ENCODE data around the gene CISTR. TPM values are rescaled to one million over a fixed set of nuclear protein-coding genes. Genes with fewer than 3 reads are reported as not detected.
"Not testable (repeated sequence)": the region's sequence is repeated elsewhere in the genome, so short reads cannot be mapped to it uniquely, and the experiment has no call there.

CISTR gene
- total RNA-seq, 1 experiment from 2014 or later, result not detected

DNA sequence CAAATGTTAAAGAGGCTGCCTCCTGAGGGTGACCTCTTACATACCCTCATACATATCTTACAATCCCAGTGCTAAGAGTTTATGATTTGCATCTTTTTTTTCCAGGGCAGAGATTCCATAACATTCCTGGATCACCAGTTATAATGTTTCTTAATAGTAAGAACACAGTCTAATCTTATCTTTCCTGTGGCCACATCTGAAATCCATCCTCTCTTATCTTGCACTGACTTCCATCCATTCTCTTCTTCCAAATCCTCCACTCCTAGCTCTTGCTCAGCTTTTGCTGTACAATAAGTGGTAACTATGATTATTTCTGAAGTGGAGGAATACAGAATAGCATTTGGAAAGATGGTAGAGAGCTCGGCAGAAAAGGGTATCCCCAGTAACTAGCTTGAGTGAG is 30.8 kb downstream of the CISTR start:
- DNase-seq (ENCODE audit: low read depth), result no peak

DNA sequence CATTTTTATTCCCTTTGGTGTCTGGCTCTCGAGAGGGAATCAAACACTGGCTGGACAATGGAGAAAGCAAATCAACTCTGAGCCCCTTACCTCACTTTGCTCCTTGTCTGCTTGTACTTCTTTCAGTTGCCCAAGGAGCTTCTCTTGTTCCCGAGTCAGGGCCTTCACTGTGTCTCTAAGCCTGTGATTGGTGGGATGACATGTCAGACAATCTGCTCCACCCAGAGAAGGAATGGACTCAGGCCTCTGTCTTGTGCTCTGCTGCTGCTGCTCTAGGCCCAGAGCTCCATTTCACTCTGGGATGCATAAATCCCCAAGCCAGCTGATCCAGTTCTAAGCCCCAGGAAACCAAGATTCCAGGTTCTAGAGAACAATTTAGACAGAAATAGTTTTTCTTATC is 32.1 kb downstream of the CISTR start:
- no peak for DNase-seq (ENCODE audit: low read depth)

DNA sequence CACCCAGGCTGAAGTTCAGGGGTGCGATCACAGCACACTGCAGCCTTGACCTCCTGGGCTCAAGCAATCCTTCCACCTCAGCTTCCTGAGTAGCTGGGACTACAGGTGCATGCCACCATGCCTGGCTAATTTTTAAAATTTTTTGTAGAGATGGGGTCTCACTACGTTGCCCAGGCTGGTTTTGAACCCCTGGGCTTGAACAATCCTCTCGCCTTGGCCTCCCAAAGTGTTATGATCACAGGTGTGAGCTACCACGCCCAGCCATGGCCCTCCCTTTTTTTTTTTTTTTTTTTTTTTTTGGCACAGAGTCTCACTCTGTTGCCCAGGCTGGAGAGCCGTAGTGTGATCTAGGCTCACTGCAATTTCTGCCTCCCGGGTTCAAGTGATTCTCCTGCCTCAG is 33.2 kb downstream of the CISTR start:
- not testable (repeated sequence) for DNase-seq (ENCODE audit: low read depth)

DNA sequence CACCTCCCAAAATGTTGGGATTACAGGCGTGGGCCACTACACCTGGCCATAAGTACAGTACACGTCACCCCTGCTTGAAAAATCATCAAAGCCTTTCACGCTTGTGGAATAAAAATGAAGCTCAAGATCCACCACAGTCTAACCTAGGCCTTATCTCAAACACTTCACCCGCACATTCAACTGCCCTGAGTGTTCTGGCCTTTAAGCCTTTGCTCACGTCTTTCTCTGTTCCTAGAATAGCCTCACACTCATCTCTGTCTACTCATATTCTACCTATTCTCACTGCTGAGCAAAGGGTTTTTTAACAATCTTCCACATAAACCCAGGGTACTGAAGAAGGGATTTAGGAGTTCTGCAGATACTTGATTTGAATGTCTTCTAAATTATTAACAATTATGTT is 34.5 kb downstream of the CISTR start:
- DNase-seq (ENCODE audit: low read depth), result no peak

- no peak for DNase-seq (ENCODE audit: low read depth)
Observed at GRCh38 chr12:53714004-53714403, 37.8 kb downstream of the CISTR start.

DNA sequence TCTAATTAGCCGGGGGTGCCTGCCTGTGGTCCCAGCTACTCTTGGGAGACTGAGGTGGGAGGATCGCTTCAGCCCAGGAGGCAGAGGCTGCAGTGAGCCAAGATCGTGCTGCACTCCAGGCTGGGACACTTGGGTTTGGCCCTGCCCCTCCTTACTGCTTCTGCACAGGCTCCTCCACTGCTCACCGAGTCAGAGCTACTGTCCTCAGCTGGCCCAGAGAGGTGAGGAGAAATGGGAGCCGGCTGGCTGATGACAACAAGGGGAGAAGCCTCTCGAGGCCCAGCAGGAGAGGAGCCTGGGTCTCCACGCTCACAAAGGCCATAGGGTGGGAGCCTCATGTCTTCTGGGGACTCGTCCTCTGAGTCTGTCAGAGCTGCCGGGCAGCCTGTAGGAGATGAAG is 38.3 kb downstream of the CISTR start:
- DNase-seq (ENCODE audit: low read depth), result no peak

GRCh38 chr12:53712059-53712643 is 39.6 kb downstream of the CISTR start:
- DNase-seq (ENCODE audit: low read depth), result no peak

DNA sequence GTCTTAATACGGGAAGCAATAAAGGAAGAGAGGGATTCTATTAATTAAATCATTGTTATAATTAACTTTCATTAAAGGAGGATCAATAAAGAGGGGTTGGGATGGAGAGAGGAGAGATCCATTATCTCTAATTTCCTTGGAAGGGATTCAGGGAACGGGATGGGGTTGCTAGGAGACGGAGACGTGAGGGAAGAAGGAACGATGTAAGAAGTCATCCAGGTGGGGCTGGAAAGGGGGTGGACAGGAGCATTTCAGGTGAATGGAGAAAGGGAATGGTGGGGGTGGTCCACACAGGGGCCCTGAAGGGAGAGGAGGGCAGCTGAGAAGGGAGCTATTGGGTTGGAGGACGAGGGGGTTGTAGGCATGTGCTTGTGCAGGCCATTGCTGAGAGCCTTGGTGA is 41.7 kb downstream of the CISTR start:
- DNase-seq (ENCODE audit: low read depth), result no peak

DNA sequence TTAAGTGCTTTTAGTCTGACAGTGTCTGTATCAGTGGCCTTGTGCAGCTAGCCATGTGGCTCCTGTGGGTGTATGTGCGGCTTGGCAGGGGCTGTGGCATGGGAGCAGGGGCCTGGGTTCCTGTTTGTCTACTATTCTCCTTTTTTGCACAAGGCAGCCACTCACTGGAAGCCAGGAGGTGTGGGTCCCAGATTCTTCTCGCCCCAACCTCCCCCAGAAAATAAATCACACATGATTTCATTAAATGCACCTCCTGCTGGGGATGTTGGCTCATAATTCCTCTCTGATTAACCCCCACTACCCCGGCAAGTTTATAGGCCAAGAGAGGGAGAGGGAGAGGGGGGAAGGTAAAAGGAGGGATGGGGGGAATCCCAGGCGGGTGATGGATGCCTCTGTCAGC is 42.1 kb downstream of the CISTR start:
- DNase-seq (ENCODE audit: low read depth), result no peak

DNA sequence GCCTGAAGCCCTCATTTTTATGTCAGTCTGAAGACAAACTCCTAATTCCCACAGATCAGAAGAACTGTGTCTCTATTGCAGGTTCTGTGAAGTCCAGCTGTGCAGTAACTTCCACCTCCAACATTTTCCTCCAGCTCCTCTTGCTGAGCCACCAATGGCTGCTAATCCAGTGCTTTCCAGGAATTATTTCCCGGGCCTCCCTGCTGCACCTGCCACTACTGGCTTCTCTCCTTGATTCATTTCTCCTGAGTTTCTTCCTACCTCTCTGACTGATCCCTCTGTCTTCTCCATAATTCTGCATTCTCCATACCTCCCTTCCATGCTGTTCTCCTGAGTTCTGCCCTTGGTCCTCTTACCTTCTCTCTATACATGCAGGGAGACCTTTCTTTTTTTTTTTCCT is 45.7 kb downstream of the CISTR start:
- no peak for DNase-seq (ENCODE audit: low read depth)

DNA sequence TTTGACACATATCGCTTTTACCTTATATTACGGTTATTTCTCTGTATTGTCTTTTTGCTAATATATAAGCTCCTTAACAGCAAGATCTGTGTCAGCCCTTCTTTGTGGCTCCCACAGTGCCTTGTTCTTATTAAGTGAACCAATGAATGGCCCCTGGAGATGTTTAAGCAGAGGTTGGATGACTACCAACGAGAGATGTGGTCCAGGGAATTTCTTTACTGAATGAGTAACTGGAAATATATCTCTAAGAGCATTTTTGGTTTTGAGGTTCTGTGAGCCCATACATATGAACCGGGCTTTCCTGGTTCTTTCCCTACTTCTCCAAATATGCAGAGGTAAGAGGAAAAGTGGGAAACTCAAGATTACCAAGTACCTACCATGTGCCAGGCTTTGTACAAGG is 48.0 kb downstream of the CISTR start:
- DNase-seq (ENCODE audit: low read depth), result no peak

GRCh38 chr12:53701518-53702264 is 50.1 kb downstream of the CISTR start:
- peak; percentile 68 for DNase-seq (ENCODE audit: low read depth)

- no peak for DNase-seq (ENCODE audit: low read depth)
Observed at GRCh38 chr12:53700567-53700966, 51.2 kb downstream of the CISTR start.

- no peak for DNase-seq (ENCODE audit: low read depth)
Observed at GRCh38 chr12:53699678-53700025, 52.1 kb downstream of the CISTR start.

GRCh38 chr12:53698948-53699677 is 52.7 kb downstream of the CISTR start:
- DNase-seq (ENCODE audit: low read depth), result no peak

GRCh38 chr12:53696655-53697331 is 55.0 kb downstream of the CISTR start:
- no peak for DNase-seq (ENCODE audit: low read depth)

Other genes with a start within 250 kb of the CISTR start
- gene NPFF, start 244.5 kb downstream of the CISTR start, total RNA-seq (2014; rRNA removed; shearing (Covaris generic)), result not detected in 2 replicates
- 3.7 and 8.5 TPM in 2 replicates for gene ATF7, start 125.6 kb downstream of the CISTR start, total RNA-seq (2014; rRNA removed; shearing (Covaris generic))
- gene ATP5MC2, start 75.9 kb downstream of the CISTR start, total RNA-seq (2014; rRNA removed; shearing (Covaris generic)), result 390 and 472 TPM in 2 replicates
- gene CALCOCO1, start 24.5 kb downstream of the CISTR start, total RNA-seq (2014; rRNA removed; shearing (Covaris generic)), result 17.0 and 24.6 TPM in 2 replicates
- gene HOXC13, start 186.9 kb upstream of the CISTR start, total RNA-seq (2014; rRNA removed; shearing (Covaris generic)), result 6.6 and 6.9 TPM in 2 replicates
- gene HOXC12, start 202.9 kb upstream of the CISTR start, total RNA-seq (2014; rRNA removed; shearing (Covaris generic)), result not detected in 2 replicates
- not detected in 2 replicates for gene HOXC11, start 221.1 kb upstream of the CISTR start, total RNA-seq (2014; rRNA removed; shearing (Covaris generic))
- 0.88 TPM in 1 of 2 replicates, not detected in the other for gene HOTAIR, start 223.0 kb upstream of the CISTR start, total RNA-seq (2014; rRNA removed; shearing (Covaris generic))
- 2.7 and 3.8 TPM in 2 replicates for gene HOXC10, start 233.2 kb upstream of the CISTR start, total RNA-seq (2014; rRNA removed; shearing (Covaris generic))
- gene HOXC9, start 248.2 kb upstream of the CISTR start, total RNA-seq (2014; rRNA removed; shearing (Covaris generic)), result 9.7 and 12.2 TPM in 2 replicates